SJSA1 (cell line): ENCODE results near the gene MTMR12. TPM values are rescaled to one million over a fixed set of nuclear protein-coding genes. Genes with fewer than 3 reads are reported as not detected.

ENCODE experiments used
- DNase-seq, 2 experiments: peaks; one replicate each; pipeline ENCODE4 v3.0.0-alpha.2; 2015 to 2020; ENCODE audit warnings: low spot score in 2 of 2, low read depth in 1 of 2
- H3K27ac ChIP-seq: fragments of 250-450 bp; sonication (Bioruptor Pico); 2 replicates; pipeline ENCODE4 v1.5.1; 2020; ENCODE audit warnings: mild to moderate bottlenecking, moderate library complexity
- H3K27me3 ChIP-seq: fragments of 250-450 bp; sonication (Bioruptor Pico); replicated peaks from 2 replicates; pipeline ENCODE4 v1.5.1; 2020; ENCODE audit warnings: mild to moderate bottlenecking, moderate library complexity
- H3K36me3 ChIP-seq: fragments of 250-450 bp; sonication (Bioruptor Pico); 2 replicates; pipeline ENCODE4 v1.5.1; 2020; ENCODE audit warnings: mild to moderate bottlenecking
- H3K4me1 ChIP-seq: fragments of 250-450 bp; sonication (Bioruptor Pico); replicated peaks from 2 replicates; pipeline ENCODE4 v1.6.1; 2021; ENCODE audit warnings: mild to moderate bottlenecking
- H3K4me3 ChIP-seq: fragments of 250-450 bp; sonication (Bioruptor Pico); 2 replicates; pipeline ENCODE4 v1.5.1; 2020; ENCODE audit warnings: mild to moderate bottlenecking
- H3K9me3 ChIP-seq: fragments of 250-450 bp; sonication (Bioruptor Pico); replicated peaks from 2 replicates; pipeline ENCODE4 v1.5.1; 2020; ENCODE audit warnings: mild to moderate bottlenecking
- total RNA-seq: library from RNA; depleted of rRNA; stranded (reverse); fragments of >200 nt; shearing (Covaris generic); gene quantifications from 2 replicates; pipeline ENCODE4 v1.2.3, GENCODE V29; 2014; rRNA removed

Gene MTMR12
- total RNA-seq, 1 experiment from 2014 or later, result 5.4 TPM

DNA sequence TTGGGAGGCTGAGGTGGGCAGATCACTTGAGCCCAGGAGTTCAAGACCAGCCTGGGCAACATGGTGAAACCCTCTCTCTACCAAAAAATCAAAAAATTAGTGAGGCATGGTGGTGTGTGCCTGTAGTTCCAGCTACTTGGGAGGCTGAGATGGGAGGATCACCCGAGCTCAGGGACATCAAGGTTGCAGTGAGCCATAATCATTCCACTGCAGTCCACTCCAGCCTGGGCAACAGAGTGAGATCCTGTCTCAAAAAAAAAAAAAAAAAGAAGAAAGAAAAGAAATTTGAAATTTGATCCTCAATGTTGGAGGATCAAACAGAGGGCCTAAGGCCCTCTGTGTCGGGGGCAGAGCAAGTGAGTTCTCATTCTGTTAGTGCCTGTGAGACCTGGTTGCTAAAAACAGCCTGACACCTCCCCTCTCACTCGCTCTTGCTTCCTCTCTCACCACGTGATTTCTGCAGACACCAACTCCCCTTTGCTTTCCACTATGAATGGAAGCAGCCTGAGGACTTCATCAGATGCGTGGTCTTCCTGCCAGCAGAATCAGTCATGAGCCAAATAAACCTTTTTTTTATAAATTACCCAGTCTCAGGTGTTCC, 130.2 kb downstream of the MTMR12 start:
- Histone ChIP-seq H3K4me1 (no peaks in the 10 kb centered on the region), H3K4me3 (no peak overlapping the region), H3K9me3 (no peaks in the 10 kb centered on the region), H3K27me3 (no peaks in the 10 kb centered on the region), H3K27ac (no peak overlapping the region), H3K36me3 (no peaks in the 10 kb centered on the region)
- no peak for DNase-seq

Other genes with a start within 250 kb of the MTMR12 start
- gene GOLPH3, start 138.6 kb downstream of the MTMR12 start, total RNA-seq, result 35.0 and 44.3 TPM in 2 replicates
- 59.8 and 83.5 TPM in 2 replicates for gene ZFR, start 131.8 kb upstream of the MTMR12 start, total RNA-seq